Middle frontal gyrus (tissue), 1 donor: ENCODE results near the gene LACC1.

Experiments used
- DNase-seq: peaks from one replicate; pipeline ENCODE4 v3.0.0-alpha.2; 2015; ENCODE audit warnings: low spot score; ENCODE audit errors: extremely low spot score

Gene LACC1

DNA sequence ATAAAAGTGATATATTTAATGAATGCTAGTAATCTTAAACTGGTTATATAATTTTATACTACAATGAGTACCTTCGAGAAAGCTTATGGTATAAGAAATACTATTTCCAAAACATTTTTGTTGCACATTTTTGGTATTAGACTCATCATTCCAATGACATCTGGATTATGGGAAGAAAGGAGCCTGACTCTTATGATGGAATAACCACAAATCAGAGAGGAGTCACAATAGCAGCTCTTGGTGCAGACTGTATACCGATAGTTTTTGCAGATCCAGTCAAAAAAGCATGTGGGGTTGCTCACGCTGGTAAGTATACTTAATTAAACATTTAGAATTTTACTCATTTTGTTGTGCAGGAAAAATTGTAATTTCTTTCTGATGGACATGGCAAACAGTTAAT, 3.9 kb downstream of the LACC1 start:
- no peak for DNase-seq

DNA sequence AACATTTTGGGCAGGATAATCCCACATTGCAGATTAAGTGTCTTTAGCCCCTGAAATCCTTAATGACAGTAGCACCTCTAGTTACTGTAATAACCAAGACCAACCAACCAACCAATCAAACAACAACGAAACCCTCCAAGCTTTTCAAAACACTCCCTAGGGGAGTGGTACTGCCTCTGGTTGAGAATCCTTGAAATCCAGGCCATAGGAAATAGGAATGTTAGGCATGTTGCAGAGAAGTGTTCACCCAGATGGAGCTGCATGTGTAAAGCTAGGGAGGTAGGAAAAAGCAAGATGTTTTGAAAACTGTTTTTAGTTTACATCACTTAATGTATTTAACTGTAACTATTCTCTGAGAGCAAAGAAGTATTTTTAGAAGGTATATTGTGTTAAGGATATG, 4.5 kb downstream of the LACC1 start:
- DNase-seq = no peak

DNA sequence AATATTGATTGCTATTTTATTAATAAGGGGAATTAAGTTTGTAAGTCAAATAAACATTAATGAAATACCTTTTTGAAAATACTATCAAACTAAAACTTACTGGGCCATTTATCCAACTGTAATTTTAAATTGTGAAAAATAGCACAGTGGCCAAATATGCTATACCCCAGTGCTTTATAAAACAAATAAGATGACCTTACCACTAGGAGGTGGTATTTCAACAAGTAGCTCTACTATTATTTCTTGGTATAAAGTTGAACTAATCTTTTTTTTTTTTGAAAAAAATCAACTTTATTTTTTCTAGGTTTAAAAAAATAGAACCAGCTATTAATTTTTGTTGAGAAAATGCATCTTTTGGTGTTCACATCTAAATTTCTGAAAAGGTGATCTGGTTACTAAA, 14.7 kb downstream of the LACC1 start:
- DNase-seq = no peak

DNA sequence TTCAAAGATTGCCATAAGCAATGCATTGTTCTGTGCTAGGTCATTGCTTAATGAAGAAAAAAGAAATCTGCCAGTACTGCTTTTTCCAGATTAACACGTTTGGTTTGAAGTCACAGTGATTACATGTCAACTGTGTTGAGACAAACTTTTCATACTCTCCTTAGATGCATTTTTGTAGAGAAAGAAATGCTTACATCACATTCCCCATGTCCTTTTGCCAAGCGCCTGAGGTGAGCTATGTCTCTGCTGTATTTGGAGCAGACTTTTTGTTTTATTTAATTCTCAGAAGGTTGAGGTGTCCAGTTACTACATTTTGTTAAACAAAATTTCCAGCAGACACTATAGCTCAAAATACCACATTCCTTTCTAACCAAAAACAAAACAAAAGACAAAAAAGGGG, 16.2 kb downstream of the LACC1 start:
- no peak for DNase-seq

DNA sequence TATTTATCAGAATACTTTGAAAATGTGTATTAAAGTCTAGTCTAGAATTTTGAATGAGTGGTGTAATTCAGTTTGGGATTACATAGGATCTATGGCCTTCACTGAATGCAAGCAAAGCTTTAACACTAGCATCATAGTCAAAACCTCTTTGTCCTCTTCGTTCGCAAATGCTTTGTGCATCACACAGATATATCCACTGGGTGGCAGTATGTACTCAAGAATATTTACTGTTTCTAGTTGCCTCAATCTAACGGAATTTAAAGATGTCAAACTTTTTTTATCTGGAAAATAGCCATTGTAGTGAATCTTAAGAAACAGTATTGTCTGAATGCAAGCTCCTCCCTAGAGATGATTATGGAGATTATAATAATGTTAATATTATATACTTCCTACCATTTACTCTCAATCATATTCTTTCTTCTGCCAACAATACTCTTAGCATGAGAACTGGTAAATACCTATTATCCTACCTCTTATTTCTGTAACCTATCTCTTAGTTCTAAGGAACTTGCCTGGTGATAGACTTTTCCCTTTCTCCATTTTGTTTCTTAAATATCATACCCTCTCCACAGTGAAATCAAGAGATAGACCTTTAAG, 25.8 kb downstream of the LACC1 start:
- DNase-seq = peak; percentile 54

DNA sequence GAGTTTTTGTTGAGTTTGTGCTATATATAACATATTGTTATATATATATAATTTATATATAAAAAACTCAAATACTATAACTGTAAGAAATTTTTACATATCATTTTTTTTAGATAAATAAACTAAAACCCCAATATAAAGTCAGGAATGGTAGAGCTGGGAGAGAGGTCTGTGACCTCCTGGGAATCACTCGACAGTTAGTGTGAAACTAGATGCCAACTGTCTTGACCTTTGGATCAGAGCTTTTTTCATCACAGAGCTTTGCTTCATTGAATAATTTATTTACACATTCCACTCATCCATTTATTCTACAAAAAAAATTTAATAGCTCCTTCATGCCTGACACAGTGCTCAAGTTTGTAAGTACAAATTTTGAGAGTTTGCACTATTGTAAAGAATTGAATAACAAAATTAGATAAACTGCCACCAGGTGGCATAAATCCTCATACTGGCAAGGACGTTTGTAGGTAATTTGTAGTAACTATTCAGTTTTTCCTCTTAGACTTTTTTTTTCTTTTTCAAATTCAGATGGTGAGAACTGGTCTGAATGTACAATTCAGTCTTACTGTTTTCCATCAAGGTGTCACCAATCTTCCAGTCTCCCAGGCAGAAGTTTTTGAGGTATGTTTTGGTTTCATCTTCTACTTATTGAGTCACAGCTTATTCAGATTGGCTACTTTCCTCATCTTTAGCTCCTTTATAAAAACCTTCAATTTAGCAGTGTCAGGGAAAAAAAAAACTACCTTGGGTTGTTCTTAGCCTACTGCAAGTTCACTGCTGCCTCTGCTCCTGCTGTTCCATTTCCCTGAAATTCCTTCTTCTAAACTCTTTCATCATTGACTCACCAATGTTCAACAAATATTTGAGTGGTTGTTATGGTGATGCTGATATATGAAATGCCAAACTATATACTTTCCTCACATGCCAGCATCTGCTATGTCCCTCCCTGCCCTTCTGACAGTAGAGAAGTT, 28.7 kb downstream of the LACC1 start:
- peak; percentile 66 for DNase-seq

DNA sequence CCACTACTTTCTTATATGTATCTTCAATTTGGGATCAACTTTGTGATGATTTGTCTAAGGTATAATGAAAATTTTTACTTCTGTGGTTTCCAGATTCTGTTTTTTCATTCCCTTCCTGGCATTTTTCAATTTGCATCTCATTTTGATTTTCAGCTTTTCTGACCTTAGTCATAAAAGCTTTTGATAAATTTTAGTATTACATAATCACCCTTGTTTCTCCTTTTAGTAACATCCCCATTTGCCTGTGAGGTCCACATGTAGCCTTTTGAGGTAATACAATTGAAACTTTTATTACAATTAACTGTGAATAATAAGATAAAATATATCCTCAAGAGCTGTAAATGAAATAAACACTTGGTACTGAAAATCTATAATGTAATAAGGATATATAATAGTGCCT, 31.2 kb downstream of the LACC1 start:
- DNase-seq = no peak

DNA sequence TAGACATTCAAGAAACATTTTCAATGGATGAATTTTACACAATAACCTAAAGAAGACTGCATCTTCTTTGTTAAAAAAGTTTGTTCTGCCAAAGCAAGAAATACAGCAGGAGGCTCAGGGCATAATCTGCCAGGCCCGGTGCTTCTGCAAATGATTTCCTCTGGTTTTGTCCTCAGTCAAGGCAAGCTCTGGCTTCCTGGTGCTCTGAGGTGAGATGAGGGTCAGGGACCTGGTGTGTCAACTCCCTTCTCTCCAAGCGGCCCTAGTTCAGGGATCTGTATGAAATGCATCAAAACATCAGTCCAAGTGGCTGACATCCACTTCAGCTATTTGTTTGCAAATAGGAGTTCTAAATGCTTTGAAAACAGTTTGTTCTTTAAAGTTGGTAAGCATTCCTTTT, 31.6 kb downstream of the LACC1 start:
- DNase-seq = no peak

DNA sequence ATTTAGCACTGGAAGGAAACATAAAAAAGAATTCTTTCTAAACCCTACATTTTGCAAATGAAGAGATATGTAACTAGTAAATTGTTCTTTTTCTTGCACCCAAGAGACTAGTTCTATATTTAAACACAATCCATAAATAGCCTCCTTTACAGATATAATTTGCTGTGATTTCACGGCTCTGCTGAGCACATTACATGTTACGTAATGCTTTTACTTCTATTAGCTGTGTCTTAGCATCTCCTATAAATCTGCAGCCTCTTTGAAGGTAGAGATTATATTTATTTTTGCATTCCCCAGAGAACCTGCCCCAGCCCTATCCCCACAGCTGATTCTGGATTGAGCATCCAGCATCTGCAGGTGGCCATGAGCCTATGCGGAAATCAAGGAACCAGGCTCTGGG, 32.2 kb downstream of the LACC1 start:
- no peak for DNase-seq

DNA sequence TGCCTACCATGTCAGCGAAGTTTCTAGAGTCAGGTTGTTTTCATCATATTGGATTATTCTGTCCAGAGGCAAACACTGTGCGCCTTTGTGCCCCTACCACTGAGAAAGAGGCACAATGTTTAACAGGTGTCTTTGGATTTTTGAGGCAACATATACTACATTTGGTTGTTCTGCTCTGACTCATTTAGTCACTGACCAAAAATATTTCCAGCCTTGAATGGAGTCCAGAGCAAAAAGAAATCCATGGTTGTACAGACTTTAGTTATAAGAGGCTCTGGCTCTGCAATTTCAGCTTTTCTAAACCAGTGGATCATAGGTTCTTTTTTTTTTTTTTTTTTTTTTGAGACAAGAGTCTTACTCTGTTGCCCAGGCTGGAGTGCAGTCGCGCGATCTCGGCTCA, 35.7 kb downstream of the LACC1 start:
- no peak for DNase-seq

DNA sequence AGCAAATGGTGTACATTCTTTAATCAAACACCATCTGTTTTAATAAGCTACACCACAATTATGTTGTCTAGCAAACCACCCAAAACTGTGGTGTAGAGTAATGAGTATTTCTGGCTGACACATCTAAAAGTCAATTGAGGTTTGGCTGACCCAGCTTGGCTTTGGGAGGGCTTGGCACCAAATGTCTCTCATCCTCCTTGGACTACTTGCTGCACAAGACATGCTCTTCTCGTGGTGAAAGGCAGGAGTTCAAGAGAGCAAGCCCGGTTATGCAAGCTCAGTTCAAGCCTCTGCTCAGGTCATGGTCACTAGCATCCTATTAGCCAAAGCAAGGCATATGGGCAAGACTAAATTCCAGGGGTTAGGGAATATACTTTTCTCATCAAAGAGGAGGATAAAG, 37.1 kb downstream of the LACC1 start:
- no peak for DNase-seq

DNA sequence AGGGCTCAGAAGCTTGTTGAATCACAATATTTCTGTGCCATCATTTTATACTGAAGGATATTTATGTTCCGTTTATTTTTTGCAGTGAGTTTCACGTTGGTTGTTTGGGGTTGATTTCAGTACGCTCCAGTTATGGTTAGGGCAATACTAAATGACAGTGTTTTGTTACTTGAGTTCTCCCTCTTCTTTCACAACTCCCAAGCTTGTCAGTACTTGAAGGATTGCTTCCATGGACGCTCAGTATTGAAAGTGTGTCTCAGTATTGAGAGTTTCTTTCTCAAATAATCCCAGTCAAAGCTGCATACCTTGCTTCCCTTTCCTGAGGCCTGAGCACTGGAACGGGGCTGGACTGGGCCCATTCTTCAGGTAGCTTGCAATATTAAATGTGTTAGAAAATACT, 38.9 kb downstream of the LACC1 start:
- no peak for DNase-seq

DNA sequence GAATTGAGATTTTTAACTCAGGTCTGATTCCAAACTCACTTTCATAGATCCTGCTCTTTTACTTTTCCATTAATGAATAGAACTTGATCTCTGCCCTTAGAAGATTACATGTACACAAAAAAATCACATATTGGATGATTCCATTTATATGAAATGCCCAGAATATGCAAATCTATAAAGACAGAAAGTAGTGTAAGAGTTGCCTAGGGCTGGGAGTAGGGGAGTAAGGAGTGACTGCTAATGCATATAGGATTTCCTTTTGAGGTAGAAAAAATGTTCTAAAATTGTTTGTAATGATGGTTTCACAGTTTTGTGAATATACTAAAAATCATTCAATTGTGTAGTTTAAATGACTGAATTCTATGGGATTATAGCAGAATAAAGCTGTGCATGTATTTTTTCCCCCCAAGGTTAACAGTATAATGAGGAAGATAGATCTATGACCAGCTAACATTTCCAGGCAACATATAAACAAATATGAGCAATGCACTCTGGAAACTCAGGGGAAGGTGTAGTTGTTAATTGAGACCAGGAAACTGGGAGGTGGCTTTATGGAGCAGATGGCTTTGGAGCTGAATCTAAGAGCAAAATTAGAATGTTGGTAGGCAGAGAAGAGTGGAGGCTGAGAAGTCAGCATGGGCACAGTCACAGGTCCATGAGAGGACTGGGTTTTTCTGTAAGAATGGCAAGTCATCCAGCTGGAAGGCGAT, 41.4 kb downstream of the LACC1 start:
- no peak for DNase-seq

DNA sequence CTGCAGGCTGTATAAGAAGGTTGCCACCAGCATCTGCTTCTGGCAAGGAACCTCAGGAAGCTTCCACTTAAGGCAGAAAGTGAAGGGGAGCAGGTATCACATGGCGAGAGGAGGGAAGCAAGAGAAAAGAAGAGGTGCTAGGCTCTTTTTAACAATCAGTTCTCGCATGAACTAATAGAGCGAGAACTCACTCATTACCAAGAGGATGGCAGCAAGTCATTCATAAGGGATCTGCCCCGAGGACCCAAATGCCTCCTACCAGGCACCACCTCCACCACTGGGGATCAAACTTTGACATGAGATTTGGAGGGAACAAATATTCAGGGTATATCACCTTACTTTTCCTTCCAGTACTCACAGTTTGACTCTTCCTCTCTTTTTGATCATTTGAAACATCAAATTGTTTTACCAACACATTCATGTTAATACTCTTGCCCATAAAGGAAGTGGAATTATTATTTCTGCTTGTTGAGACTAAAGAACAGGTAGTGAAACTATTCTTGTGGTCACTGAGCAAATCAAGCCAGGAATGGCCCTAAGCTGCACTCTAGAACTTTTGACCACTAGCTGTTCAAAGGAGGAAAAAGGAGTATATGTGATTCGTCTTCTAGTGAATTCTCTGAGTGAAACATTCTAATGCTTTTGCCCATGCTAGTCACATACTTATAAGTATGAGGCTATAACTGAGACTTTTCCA, 45.0 kb downstream of the LACC1 start:
- DNase-seq = no peak

DNA sequence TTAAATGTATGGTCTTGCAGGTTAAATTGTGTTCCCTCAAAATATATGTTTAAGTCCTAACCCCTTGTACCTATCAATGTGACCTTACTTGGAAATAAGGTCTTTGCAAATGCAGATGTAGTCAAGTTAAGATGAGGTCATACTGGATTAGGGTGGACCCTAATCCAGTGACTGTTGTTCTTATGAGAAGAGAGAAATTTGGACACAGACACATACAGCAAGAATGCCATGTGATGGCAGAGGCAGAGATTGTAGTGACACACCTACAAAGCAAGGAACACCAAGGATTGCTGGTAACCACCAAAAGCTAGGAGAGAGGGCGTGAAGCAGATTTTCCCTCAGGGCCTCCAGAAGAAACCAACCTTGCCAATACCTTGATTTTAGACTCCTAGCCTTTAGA, 50.2 kb downstream of the LACC1 start:
- DNase-seq = no peak

DNA sequence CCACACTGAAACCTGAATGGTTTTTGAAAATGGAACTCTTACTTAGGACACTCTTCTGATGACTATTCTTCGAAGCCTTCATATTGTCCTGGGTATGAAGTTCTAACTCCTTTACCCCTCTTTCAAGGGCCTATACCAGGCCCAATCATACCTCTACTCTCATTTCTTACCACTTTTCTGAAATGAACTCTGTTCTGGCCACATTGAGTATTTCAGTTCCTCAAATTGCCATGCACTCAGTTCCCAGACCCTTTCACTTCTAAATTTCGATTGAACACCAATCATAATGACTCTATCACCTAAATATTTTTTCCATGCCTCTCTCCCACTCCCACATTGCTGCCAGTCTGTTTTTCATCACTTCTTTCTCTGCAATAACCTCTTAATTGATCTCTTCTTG, 53.7 kb downstream of the LACC1 start:
- DNase-seq = no peak

DNA sequence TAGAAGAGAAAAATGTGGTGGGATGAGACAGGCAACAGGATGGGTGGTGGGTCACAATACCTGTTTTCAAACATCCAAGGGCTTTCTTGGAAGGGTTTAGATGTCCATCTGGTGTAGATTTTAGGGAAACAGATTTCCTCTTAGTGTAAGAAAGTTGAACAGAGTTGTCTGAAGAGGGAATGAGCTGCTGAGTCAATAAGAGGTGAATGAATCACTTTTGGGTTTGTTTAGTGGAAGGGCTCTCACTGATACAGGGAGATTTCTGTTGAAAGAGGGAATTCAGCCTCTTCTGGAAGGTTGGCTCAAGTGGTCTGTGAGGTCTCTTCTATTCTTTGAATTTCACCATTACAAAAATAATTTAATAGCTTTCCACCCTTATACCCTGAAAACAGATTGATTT, 54.6 kb downstream of the LACC1 start:
- no peak for DNase-seq

DNA sequence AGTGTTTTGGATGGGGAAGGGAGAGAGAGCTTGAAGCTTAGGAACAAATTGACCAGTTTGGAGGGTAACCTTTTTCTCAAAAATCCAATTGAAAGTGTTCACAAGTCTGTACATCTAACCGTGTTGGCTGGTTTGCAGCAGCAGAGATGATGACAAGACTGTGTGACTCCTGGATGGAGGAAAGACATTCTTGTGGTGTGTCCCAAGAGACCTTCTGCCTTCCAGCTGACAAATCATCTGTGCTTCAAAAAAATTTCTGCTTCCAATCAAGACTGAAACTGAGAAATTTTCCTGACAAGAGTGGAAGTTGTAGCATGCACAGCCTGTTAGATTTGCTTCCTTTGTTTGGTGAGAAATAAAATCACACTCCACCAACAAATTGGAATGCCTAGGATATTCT, 56.2 kb downstream of the LACC1 start:
- no peak for DNase-seq

DNA sequence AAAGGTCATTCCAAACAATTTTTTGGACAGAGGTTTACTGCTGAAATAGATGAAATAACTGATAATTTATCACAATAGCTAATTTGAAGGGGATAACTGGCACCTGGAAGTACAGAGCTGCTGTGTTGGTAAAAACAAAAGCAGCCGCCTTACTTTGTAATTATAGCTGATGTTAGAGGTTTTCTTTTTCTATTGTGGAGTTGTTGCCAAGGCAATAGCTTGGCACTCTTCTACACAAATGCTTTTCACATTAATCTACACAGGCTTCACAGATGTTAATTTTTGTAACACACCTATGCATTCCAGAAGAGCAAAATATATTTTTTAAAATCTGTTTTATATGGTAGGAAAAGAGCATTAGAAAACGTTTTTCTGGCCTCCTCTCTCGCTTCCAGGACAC, 56.9 kb downstream of the LACC1 start:
- no peak for DNase-seq

DNA sequence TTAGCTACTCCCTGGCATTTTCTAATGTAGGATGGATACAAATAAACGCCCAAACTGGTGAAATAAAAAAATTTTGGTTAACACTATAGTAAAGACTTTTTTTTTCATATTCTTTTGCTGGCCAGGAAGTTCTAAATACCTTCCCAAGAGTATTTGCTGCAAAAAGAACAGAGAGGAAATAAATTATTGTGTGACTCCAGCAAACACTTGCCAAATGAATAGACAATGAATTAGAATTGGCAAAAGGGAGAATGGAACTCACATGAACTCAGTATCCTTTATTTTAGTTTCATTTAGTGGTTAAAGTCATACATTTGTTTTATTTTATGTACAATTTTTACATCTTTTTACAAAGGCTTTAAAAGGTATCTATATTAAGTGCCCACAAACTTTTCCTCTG, 58.1 kb downstream of the LACC1 start:
- DNase-seq = no peak

DNA sequence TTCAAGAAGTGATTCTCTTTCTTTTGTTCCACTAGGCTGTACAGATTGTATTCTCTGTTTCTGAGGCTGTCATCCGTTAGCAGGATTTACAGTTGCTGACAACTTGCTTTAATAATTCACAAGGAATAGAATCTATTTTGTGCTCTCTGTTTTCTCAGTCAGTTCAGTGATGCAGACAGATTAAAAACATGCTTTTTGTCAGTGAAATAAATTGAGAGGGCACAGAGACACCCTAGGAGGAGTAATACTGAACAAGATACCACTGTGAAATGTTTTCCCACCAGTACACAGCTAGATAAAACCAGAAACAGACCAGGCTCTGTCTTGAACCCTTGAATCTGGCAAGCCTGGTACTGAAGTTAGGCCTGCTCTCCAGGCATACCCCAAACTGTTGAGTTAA, 58.7 kb downstream of the LACC1 start:
- no peak for DNase-seq

DNA sequence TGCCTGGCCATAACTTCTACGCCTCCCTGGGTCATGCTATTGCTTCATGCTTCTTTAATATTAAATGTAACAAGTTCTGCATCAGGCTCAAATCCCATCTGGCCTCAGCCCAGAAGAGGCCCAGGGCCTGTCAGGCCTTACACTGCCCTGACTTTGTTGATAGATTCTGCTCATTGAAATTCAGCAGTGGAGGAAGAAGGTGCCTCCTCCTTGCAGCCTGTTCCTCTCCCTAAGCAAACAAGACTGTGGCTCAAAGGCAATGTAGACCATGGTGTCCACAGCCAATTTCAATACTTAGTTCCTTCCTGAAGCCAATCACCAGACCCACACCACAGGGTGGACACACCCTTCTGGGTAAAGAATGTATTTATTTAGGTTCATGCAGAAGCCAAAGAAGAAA, 59.4 kb downstream of the LACC1 start:
- no peak for DNase-seq
